ENCODE measurements around the gene OR10C1.
"Not testable (repeated sequence)": the region's sequence is repeated elsewhere in the genome, so short reads cannot be mapped to it uniquely, and the experiment has no call there.

The OR10C1 gene

DNA sequence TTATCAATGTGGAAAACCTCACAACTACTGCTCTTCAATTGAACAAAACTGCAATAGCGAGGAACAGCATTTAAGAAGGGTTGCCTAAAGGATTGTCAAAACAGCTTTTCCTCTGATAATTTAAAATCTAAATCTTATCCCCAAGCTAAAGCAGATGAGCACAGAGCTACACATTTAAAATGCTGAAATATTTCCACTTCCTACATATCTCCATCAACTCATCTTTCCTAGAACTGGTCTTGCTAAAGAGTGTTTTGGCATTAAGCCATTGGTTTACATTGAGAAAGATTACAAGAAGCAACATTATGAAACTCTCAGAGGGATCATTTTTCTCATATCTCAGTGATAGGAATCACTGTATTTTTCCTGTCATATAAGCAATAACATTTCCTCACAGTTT is 3.6 kb downstream of the OR10C1 start:
- Histone ChIP-seq H3K9me3 (no peaks in the 10 kb centered on the region), H3K36me3 (no peaks in the 10 kb centered on the region), H3K27ac (no peak overlapping the region), H3K27me3 (no peaks in the 10 kb centered on the region), H3K4me1 (ENCODE audit: control insufficient read depth in 1 of 2, insufficient read depth in 1 of 2, low read depth in 1 of 2, low read length in 1 of 2) (no peaks in the 10 kb centered on the region), H3K4me3 (ENCODE audit: low read depth in 1 of 2, low read length in 1 of 2) (no peak overlapping the region)
- TF ChIP-seq, protein P1, sequence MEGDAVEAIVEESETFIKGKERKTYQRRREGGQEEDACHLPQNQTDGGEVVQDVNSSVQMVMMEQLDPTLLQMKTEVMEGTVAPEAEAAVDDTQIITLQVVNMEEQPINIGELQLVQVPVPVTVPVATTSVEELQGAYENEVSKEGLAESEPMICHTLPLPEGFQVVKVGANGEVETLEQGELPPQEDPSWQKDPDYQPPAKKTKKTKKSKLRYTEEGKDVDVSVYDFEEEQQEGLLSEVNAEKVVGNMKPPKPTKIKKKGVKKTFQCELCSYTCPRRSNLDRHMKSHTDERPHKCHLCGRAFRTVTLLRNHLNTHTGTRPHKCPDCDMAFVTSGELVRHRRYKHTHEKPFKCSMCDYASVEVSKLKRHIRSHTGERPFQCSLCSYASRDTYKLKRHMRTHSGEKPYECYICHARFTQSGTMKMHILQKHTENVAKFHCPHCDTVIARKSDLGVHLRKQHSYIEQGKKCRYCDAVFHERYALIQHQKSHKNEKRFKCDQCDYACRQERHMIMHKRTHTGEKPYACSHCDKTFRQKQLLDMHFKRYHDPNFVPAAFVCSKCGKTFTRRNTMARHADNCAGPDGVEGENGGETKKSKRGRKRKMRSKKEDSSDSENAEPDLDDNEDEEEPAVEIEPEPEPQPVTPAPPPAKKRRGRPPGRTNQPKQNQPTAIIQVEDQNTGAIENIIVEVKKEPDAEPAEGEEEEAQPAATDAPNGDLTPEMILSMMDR (IDR thresholded peaks at IDR 0.05): no peak

DNA sequence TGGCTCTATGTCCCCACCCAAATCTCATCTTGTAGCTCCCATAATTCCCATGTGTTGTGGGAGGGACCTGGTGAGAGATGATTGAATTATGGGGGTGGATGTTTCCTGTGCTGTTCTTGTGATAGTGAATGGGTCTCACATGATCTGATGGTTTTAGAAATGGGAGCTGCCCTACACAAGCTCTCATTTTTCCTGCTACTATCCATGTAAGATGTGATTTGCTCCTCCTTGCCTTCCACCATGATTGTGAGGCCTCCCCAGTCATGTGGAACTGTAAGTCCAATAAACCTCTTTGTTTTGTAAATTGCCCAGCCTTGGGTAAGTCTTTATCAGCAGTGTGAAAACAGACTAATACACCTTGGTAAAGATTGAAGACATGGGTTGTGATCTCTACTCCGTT is 4.9 kb downstream of the OR10C1 start:
- H3K4me1 ChIP-seq (ENCODE audit: control insufficient read depth in 1 of 2, insufficient read depth in 1 of 2, low read depth in 1 of 2, low read length in 1 of 2); H3K36me3 ChIP-seq; H3K9me3 ChIP-seq: not testable (repeated sequence)

DNA sequence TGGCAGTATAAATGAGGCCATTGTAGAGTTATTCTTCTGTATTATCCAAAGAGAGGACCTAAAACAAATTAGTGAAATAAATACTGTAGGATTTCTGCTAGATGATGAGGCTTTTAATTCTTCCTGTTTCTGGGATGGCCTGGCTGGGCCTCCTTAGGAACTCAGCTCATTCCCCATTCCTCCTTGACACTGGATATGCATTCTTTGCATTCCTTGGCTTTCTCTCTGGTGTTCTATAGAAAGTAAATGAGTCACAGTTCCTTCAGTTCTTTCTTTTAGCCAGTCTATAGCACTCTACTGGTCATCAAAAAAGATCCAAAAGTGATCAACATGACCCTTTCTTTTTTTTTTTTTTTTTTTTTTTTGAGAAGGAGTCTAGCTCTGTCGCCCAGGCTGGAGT is 8.6 kb downstream of the OR10C1 start:
- Histone ChIP-seq H3K4me1 (ENCODE audit: control insufficient read depth in 1 of 2, insufficient read depth in 1 of 2, low read depth in 1 of 2, low read length in 1 of 2) (no peaks in the 10 kb centered on the region), H3K4me3 (ENCODE audit: low read depth in 1 of 2, low read length in 1 of 2) (no peak overlapping the region), H3K36me3 (no peaks in the 10 kb centered on the region), H3K27ac (no peak overlapping the region), H3K27me3 (no peaks in the 10 kb centered on the region), H3K9me3 (no peaks in the 10 kb centered on the region)
- TF ChIP-seq, protein P1 (IDR thresholded peaks at IDR 0.05): no peak

More for the DNA sequence above, 4.9 kb downstream of the OR10C1 start:
- H3K4me3 ChIP-seq (ENCODE audit: low read depth in 1 of 2, low read length in 1 of 2); H3K27me3 ChIP-seq; H3K27ac ChIP-seq: not testable (repeated sequence)

DNA sequence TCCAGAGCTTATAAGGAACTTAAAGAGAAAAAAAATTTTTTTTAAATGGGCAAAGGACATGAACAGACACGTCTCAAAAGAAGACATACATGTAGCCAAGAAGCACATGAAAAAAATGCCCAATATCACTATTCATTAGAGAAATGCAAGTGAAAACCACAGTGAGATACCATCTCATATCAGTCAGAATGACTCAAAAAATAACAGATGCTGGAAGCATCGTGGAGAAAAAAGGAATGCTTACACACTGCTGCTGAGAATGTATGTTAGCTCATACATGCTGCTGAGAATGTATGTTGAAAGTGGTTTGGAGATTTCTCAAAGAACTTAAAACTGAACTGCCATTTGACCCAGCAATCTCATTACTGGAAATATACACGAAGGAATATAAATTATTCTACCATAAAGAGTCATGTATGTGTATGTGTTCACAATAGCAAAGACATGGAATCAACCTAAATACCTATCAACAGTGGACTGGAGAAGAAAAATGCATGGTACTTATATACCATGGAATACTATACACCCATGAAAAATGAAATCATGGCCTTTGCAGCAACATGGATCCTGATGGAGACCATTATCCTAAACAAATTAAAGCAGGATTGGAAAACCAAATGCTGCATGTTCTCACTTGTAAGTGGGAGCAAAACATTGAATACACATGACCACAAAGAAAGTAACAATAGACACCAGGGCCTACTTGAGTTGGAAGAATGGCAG is 12.5 kb downstream of the OR10C1 start:
- no peaks in the 10 kb centered on the region for H3K36me3 ChIP-seq
- no peaks in the 10 kb centered on the region for H3K9me3 ChIP-seq
- TF ChIP-seq, protein P1 (IDR thresholded peaks at IDR 0.05): no peak

DNA sequence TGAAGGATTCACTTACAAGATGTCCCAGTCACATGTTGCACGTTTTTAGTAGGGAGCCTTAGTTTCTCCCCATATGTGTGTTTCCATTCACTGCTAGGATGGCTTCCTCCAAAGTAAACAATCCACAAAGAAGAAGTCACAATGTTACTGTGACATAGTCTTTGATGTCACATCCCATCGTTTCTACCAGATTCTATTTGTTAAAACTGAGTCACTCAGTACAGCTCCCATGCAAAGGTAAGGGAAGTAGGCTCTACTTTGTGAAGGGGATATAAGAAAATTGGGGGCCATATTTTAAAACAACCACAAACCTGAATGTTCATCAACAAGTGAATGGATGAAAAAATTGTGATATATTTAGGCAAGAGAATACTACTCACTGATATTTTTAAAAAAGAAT is 17.9 kb downstream of the OR10C1 start, which contains the start of the genes OR11A1 and OR2H1:
Gene OR11A1 (minus strand): TSS at position 101 of the 400 bp plus-strand sequence. CDS start 29,430 bp downstream, outside the sequence.
Gene OR2H1 (plus strand): TSS at position 185 of the 400 bp plus-strand sequence. CDS start 4,615 bp downstream, outside the sequence.
- TF ChIP-seq, protein P1 (IDR thresholded peaks at IDR 0.05): no peak
- no peaks in the 10 kb centered on the region for H3K4me1 ChIP-seq (ENCODE audit: control insufficient read depth in 1 of 2, insufficient read depth in 1 of 2, low read depth in 1 of 2, low read length in 1 of 2)
- H3K4me3 ChIP-seq (ENCODE audit: low read depth in 1 of 2, low read length in 1 of 2): no peak within 1 kb of the TSS
- no peak within 1 kb of the TSS for H3K27ac ChIP-seq
- no peaks in the 10 kb centered on the region for H3K36me3 ChIP-seq
- peaks cover 4% of the 10 kb centered on the region for H3K27me3 ChIP-seq
- H3K9me3 ChIP-seq: no peaks in the 10 kb centered on the region

More for the DNA sequence above, 12.5 kb downstream of the OR10C1 start:
- Histone ChIP-seq H3K4me1 (ENCODE audit: control insufficient read depth in 1 of 2, insufficient read depth in 1 of 2, low read depth in 1 of 2, low read length in 1 of 2) (no peaks in the 10 kb centered on the region), H3K27me3 (no peaks in the 10 kb centered on the region), H3K4me3 (ENCODE audit: low read depth in 1 of 2, low read length in 1 of 2) (no peak overlapping the region), H3K27ac (no peak overlapping the region)

DNA sequence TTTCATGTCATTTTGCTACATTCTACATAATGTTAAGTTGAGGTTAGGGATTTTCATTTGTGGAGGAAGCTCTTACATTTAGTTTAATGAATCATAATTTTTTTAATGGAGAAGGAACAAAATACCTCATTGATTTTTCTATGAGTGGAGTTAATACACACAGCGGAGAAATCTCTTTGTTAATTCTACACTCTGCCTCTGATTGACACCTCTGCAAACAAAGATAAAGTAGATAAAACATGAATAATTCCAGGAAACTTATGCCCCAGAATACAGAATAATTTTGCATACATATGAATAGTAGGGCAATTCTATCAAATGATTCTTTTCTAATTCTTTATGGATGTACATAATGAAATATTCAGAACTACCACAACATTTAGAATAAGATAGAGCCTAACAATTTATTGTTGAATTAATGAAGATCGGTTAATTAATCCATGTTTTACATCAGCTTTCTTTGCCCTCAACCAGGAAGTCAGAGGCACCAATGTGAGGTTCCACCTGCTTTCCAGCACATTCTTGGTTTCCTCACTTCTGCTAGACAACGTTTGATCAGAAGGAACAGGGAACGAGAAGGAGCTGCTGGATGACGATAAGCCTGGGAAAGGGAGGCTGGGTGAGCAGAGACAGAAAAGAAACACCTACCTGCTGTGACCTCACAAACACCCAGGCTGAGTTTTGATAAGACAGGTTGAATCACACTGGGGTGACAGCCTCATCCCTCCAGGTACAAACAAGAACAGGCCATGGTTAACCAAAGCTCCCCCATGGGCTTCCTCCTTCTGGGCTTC is 22.1 kb downstream of the OR10C1 start:
- Histone ChIP-seq H3K36me3 (no peaks in the 10 kb centered on the region), H3K27ac (no peak overlapping the region), H3K27me3 (peaks cover 4% of the 10 kb centered on the region), H3K9me3 (no peaks in the 10 kb centered on the region), H3K4me3 (ENCODE audit: low read depth in 1 of 2, low read length in 1 of 2) (no peak overlapping the region), H3K4me1 (ENCODE audit: control insufficient read depth in 1 of 2, insufficient read depth in 1 of 2, low read depth in 1 of 2, low read length in 1 of 2) (no peaks in the 10 kb centered on the region)
- TF ChIP-seq, protein P1 (IDR thresholded peaks at IDR 0.05): no peak
